ENCODE measurements around the gene ADIG. TPM values are rescaled to one million over a fixed set of nuclear protein-coding genes. Genes with fewer than 3 reads are reported as not detected.

The ADIG gene
- total RNA-seq: not detected

GRCh38 chr20:38581013-38581412, at the start of gene ADIG:
ADIG (plus strand) TSS chr20:38581197; CDS start chr20:38581251, 54 bp downstream.
- WGBS, 2 donors: 43 to 45% methylated on average over 5 of the region's 5 CpGs
- TF ChIP-seq, protein P1, sequence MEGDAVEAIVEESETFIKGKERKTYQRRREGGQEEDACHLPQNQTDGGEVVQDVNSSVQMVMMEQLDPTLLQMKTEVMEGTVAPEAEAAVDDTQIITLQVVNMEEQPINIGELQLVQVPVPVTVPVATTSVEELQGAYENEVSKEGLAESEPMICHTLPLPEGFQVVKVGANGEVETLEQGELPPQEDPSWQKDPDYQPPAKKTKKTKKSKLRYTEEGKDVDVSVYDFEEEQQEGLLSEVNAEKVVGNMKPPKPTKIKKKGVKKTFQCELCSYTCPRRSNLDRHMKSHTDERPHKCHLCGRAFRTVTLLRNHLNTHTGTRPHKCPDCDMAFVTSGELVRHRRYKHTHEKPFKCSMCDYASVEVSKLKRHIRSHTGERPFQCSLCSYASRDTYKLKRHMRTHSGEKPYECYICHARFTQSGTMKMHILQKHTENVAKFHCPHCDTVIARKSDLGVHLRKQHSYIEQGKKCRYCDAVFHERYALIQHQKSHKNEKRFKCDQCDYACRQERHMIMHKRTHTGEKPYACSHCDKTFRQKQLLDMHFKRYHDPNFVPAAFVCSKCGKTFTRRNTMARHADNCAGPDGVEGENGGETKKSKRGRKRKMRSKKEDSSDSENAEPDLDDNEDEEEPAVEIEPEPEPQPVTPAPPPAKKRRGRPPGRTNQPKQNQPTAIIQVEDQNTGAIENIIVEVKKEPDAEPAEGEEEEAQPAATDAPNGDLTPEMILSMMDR (IDR thresholded peaks at IDR 0.05): no peak
- TF ChIP-seq POLR2A (IDR thresholded peaks at IDR 0.05): no peak
- intact Hi-C loops (cut with DNase I; ENCODE audit: low total_unique reads): no loop called here
- DNase-seq (ENCODE audit: low spot score in 2 of 2): no peak
- H3K4me3 ChIP-seq (ENCODE audit: low read depth, poor library complexity, severe bottlenecking): no peak within 1 kb of the TSS

DNA sequence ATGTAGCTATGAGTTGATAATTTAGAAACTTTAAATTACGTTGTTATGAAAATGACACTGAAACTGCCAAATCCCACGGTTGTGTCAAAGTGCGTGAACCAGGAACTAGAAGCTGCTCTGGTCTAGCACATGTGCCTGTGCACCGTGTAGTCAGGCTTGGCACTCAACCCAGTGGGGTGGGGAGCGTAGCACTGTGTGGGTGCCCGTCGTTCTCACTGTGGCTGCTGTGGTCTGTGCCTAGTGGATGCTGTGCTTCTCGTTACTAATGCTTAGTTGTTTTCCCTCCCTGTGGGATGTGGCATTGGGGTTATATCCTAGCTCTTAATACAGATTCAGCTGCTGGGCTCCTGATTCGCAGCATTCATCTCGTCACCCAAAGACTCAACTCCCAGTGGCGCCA, 46.2 kb upstream of the ADIG start:
- H3K4me3 ChIP-seq (ENCODE audit: low read depth, poor library complexity, severe bottlenecking): no peak overlapping the region
- WGBS, 2 donors: 76 to 85% methylated on average over 11 of the region's 11 CpGs
- intact Hi-C loops (cut with DNase I; ENCODE audit: low total_unique reads): no loop called here
- DNase-seq (ENCODE audit: low spot score in 2 of 2): no peak
- no peak for TF ChIP-seq POLR2A (IDR thresholded peaks at IDR 0.05)
- TF ChIP-seq, protein P1 (IDR thresholded peaks at IDR 0.05): no peak

- TF ChIP-seq, protein P1 (IDR thresholded peaks at IDR 0.05): no peak
- no peak for TF ChIP-seq POLR2A (IDR thresholded peaks at IDR 0.05)
- DNase-seq (ENCODE audit: low spot score in 2 of 2): no peak
- WGBS, 2 donors: 56 to 69% methylated on average over 2 of the region's 2 CpGs
- intact Hi-C loops (cut with DNase I; ENCODE audit: low total_unique reads): no loop called here
- H3K4me3 ChIP-seq (ENCODE audit: low read depth, poor library complexity, severe bottlenecking): no peak overlapping the region
Observed at GRCh38 chr20:38536310-38536709, 44.7 kb upstream of the ADIG start.

- no peak for DNase-seq (ENCODE audit: low spot score in 2 of 2)
- TF ChIP-seq, protein P1 (IDR thresholded peaks at IDR 0.05): no peak
- no peak for TF ChIP-seq POLR2A (IDR thresholded peaks at IDR 0.05)
- WGBS, 2 donors: 100% methylated on average over 1 of the region's 1 CpG
- intact Hi-C loops (cut with DNase I; ENCODE audit: low total_unique reads): no loop called here
- H3K4me3 ChIP-seq (ENCODE audit: low read depth, poor library complexity, severe bottlenecking): no peak overlapping the region
Observed at GRCh38 chr20:38537176-38537575, 43.8 kb upstream of the ADIG start.

DNA sequence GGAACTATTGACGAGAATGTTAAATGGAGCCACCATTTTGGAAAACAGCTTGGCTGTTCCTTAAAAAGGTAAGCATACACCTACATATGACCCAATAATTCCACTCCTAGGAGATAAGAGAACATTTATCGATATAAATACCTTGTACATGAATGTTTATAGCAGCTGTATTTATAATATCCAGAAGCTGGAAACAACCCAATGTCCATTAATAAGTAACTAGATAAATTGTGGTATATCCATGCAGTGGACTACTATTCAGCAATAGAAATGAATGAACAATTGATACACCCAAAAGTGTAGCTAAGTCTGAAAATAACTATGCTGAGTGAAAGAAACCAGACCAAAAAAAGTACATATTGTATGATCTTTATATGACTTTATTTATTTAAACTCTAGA, 42.2 kb upstream of the ADIG start:
- H3K4me3 ChIP-seq (ENCODE audit: low read depth, poor library complexity, severe bottlenecking): no peak overlapping the region
- 97 to 99% methylated on average over 2 of the region's 2 CpGs for WGBS, 2 donors
- TF ChIP-seq, protein P1 (IDR thresholded peaks at IDR 0.05): no peak
- no peak for TF ChIP-seq POLR2A (IDR thresholded peaks at IDR 0.05)
- no peak for DNase-seq (ENCODE audit: low spot score in 2 of 2)
- intact Hi-C loops (cut with DNase I; ENCODE audit: low total_unique reads): no loop called here

Data from lower leg skin (tissue), 4 donors.